Stimulated activated CD4-positive, alpha-beta T cell treated with anti-CD3 and anti-CD28 coated beads, Interleukin-1b, Interleukin-23, amount 100 ng/mL, for 1 hour (primary cell): ENCODE data around the gene CNIH3.

Experiments used
- DNase-seq, 2 donors: peaks; one replicate each; pipeline ENCODE4 v3.0.0-alpha.2; 2020; ENCODE audit warnings: low read depth in 2 of 2

CNIH3 gene

GRCh38 chr1:224774378-224774777, 158.3 kb downstream of the CNIH3 start:
- no peak for DNase-seq

- no peak for DNase-seq
Measured at GRCh38 chr1:224777180-224777579, 161.1 kb downstream of the CNIH3 start.

- no peak for DNase-seq
Measured at GRCh38 chr1:224779536-224779935, 163.4 kb downstream of the CNIH3 start.

DNA sequence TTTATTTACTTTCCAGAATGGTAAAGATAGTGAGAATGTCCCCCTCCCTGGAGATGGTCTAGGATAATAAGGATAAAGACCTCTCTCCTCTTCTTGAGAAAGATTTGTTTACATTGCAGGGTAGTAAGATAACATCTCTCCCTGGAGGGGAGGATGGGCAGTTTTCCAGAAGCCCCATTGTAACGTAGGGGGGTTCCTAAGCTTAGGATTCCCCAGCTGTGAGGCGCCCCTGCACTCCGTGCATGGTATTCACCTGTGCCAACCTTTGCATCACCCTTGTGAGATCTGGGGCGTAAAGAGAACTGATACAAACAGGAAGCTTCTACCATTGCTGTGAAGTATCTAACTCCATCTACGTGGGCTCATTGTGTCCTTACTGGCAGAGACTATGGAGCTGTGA, 164.6 kb downstream of the CNIH3 start:
- DNase-seq = no peak

DNA sequence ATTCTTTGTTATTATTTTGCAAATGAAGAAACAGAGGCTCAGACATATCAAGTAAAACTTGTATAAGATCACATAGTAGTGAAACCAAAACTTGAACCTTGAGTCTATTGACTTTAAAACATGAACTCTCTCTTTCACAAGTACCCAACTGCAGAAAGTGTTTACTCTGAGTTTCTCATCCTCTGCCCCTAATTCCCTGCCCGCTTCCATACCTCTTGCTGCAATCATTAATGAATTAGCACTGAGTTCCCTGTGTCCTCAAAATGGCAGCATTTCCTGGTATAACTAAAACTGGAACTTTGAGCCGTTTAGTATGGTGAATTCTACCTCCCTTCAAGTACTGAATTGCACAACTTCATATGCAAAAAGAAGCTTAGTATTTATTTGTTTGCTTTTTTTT, 165.7 kb downstream of the CNIH3 start:
- DNase-seq = no peak

DNA sequence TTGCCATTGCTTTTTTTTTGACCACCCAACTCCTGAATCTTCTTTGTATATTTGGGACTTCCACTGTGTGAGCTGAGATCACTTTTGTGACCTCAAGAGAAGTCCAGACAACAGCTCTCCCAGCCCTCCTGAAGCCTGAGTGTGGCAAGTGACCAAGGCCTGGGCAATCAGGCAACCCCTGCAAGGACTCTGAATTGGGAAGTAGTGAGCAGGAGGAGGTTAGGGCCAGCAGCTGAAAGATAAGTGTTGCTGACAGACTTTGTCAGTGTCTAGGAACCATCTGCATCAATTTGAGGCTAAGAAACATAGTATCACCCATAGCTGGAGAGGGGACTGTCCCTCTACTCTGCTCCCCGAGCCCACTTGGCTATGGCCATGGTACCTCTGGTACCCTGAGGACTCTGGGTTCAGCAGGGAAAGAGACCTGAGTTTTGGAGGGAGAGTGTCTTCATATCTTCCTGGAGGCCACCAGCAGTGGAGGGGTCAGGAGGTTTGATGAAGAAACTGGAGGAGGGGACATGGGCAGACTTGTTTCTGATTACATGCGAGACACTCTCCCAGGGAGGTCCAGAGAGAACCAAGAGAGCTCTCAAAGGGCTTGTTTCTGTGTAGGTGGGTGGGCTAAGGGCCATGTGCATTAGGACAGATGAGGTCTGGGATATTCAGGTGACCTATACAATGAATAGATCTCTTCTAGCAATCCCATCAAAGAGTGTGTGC, 166.3 kb downstream of the CNIH3 start:
- DNase-seq = no peak

- no peak for DNase-seq
Measured at GRCh38 chr1:224783006-224783651, 167.0 kb downstream of the CNIH3 start.

GRCh38 chr1:224784265-224785039, 168.3 kb downstream of the CNIH3 start:
- no peak for DNase-seq

DNA sequence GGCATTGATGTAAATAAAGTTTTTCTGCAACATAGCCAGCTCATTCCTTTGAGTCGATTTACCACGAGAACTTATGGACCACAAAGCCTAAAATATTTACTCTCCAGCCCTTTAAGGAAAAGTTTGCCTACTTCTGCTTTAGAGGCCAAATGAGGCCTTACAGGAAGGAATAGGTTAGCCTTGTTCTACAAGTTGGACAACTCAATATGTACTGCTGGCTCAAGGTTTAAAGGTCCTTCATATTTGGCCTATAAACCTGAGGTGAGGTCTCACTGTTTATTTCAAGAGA, 168.9 kb downstream of the CNIH3 start:
- no peak for DNase-seq

DNA sequence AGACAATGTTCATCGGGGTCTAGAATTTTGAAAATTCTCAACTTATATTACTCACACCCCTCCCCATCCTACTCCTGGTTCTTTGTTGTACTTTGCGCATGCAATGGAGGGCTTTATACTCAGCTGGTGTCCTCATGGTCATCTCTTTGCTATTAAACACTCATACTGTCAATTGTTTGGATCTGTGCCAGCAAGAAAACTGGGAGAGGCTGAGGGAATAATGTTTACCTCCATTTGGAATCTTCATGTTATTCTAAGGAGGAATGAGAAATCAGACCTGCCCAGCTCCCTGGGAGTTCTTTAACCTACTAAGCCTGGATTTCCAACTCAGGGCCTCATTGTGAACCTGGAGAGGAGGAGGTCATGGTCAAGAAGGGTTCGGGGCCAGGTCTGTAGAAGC, 169.5 kb downstream of the CNIH3 start:
- DNase-seq = no peak

DNA sequence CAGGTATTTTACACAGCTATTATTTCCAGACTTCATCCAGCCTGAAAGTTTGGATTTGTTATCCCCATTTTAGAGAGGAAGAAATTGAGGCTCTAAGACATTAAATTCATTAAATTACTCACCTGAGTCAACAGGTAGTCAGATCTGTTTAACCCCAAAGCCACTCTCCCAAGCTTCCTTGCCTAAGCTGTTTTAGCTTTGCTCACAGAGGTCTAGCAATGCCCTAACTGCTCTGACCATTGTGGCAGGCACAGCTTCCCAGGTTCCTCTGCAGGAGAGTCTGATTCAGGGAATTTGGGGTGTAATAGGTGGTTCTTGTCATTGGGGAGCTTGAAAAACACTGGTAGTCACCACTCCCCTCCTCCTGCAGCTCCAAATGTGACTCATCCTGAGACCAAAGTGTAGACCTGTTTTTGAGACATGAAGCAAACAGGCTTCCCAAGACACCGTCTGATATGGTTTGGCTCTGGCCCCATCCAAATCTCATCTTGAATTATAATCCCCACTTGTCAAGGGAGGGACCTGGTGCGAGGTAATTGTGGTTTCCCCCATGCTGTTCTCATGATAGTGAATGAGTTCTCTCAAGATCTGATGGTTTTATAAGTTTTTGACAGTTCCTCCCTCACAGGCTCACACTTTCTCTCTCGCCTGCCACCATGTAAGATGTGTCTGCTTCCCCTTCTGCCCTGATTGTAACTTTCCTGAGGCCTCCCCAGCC, 170.6 kb downstream of the CNIH3 start:
- DNase-seq = no peak

DNA sequence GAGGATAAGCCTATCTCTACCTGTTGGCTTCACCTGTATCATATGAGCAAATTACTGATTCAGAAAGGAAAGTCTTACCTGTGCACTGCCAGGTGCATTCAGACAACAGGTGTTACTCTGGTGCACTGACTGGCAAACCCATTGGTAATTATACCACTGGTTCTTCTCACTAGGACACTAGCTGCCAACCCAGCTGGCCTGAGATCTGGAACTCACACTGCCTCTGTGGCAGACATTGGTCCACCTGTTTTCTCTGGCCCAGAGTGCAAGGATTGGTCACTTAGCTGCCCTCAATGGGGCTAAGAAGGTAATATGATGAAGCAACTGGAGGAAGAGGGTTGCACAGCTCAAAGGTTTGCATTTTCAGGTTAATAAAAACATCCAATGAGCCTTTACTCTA, 173.2 kb downstream of the CNIH3 start:
- no peak for DNase-seq
